MCF 10A (cell line): ENCODE data around the gene CR2. TPM values are rescaled to one million over a fixed set of nuclear protein-coding genes. Genes with fewer than 3 reads are reported as not detected.

Experiments
- Bru-seq: library from RNA; stranded (reverse); fragments of 400-500 nt; gene quantifications from one replicate; lab custom pipeline; 2021; lab: Mats Ljungman, UMichigan
- BruChase-seq, 2 experiments: library from RNA; stranded (reverse); fragments of 400-500 nt; gene quantifications; one replicate each; lab custom pipeline; 2021; lab: Mats Ljungman, UMichigan
- BruUV-seq: library from RNA; stranded (reverse); fragments of 400-500 nt; replicated peaks from 2 replicates; lab custom pipeline; 2021; lab: Mats Ljungman, UMichigan
- CTCF ChIA-PET: fragments of 300-600 bp; sonication (Branson Sonifier 250); formaldehyde crosslinking; extraction: SDS; loops from one replicate; lab custom pipeline; 2021; ENCODE audit warnings: antibody characterized with exemption, inconsistent platforms; lab: Yijun Ruan, JAX
- POLR2A ChIA-PET: fragments of 300-600, 350-650 bp; sonication (Branson Sonifier 250); formaldehyde crosslinking; extraction: SDS; loops from one replicate; lab custom pipeline; 2020; ENCODE audit warnings: antibody characterized with exemption, inconsistent platforms; lab: Yijun Ruan, JAX
- DNase-seq: peaks from one replicate; pipeline ENCODE4 v3.0.0-alpha.2; 2018; ENCODE audit not compliant: unreplicated experiment
- H3K27ac Mint-ChIP-seq: one replicate; pipeline ENCODE4 v1.8.0; 2022; ENCODE audit warnings: mild to moderate bottlenecking, low read depth, mixed read lengths; ENCODE audit not compliant: unreplicated experiment
- H3K27me3 Mint-ChIP-seq: one replicate; pipeline ENCODE4 v1.8.0; 2022; ENCODE audit warnings: mixed read lengths; ENCODE audit not compliant: insufficient read depth, unreplicated experiment
- H3K36me3 Mint-ChIP-seq: one replicate; pipeline ENCODE4 v1.8.0; 2022; ENCODE audit warnings: mild to moderate bottlenecking, moderate library complexity, mixed read lengths; ENCODE audit not compliant: insufficient read depth, unreplicated experiment
- H3K4me1 Mint-ChIP-seq: one replicate; pipeline ENCODE4 v1.8.0; 2022; ENCODE audit warnings: mixed read lengths; ENCODE audit not compliant: insufficient read depth, unreplicated experiment
- H3K4me3 Mint-ChIP-seq: one replicate; pipeline ENCODE4 v1.8.0; 2022; ENCODE audit warnings: mild to moderate bottlenecking, moderate library complexity, mixed read lengths; ENCODE audit not compliant: unreplicated experiment
- H3K9me3 Mint-ChIP-seq: one replicate; pipeline ENCODE4 v1.8.0; 2022; ENCODE audit warnings: mixed read lengths; ENCODE audit not compliant: unreplicated experiment
- CTCF ChIP-seq: fragments of 200-600 bp; IDR thresholded peaks from one replicate; pipeline ENCODE4 v1.8.0; 2022; ENCODE audit warnings: antibody characterized with exemption, mild to moderate bottlenecking; ENCODE audit not compliant: unreplicated experiment
- intact Hi-C: fragments of 100-400 bp; cut with micrococcal nuclease; formaldehyde crosslinking; loops from 2 replicates; pipeline ENCODE4 v1.14.1; 2022
- long read RNA-seq: library from polyadenylated mRNA; stranded (forward); transcript quantifications from one replicate; pipeline ENCODE4 v2.0.0, GENCODE V29; 2022
- total RNA-seq: library from RNA; stranded (reverse); gene quantifications from 2 replicates; pipeline ENCODE4 v1.2.3, GENCODE V29; 2022

The CR2 gene
- not detected in 2 replicates for total RNA-seq
- not detected for Bru-seq, nascent RNA
- BruChase-seq, experiment 1, labeled RNA remaining after a 6-hour chase, result percentile 5 among the genes with signal in this experiment
- percentile 10 among the genes with signal in this experiment for BruChase-seq, experiment 2, labeled RNA remaining after a 2-hour chase
- long read RNA-seq, result 0 reads

GRCh38 chr1:207454046-207454964, at the start of gene CR2:
CR2 (plus strand) TSS chr1:207454328; CDS start chr1:207454419, 91 bp downstream.
- peak; percentile 72 for DNase-seq
- Mint-ChIP-seq H3K4me3 (peak within 1 kb of the TSS; percentile 39), H3K9me3 (no peaks in the 10 kb centered on the region), H3K27ac (no peak within 1 kb of the TSS), H3K36me3 (no peaks in the 10 kb centered on the region), H3K27me3 (peaks cover 49% of the 10 kb centered on the region), H3K4me1 (no peaks in the 10 kb centered on the region)
- POLR2A ChIA-PET, result interaction anchor here (0.9 to 1.6 kb wide), 4 partner anchors 9 to 132 kb away, joined by 3 to 6 read pairs (median 4); no protein-coding TSS in a partner anchor
- intact Hi-C loops, result no loop called here
- CTCF ChIA-PET, result interaction anchor here (0.5 to 2.0 kb wide), 10 partner anchors 9 to 1539 kb away, joined by 3 to 7 read pairs (median 3); no protein-coding TSS in a partner anchor
- TF ChIP-seq CTCF, result no peak
- no TSS peak for BruUV-seq

GRCh38 chr1:207404849-207405525, 49.1 kb upstream of the CR2 start:
- DNase-seq, result peak; percentile 83
- H3K27me3 Mint-ChIP-seq, result no peaks in the 10 kb centered on the region
- CTCF ChIA-PET, result interaction anchor here (0.6 to 5.4 kb wide), 80 partner anchors 8 to 1137 kb away, joined by 3 to 221 read pairs (median 4); partner anchors contain the start of genes C4BPA, C4BPB, CD55 and PFKFB2
- BruUV-seq, result no TSS peak
- peak; percentile 99 for TF ChIP-seq CTCF
- H3K4me1 Mint-ChIP-seq, result peaks cover 5% of the 10 kb centered on the region
- intact Hi-C loops, result loop anchor here (1.0 to 10.0 kb wide), 8 partner anchors 84 to 490 kb away; partner anchors contain the start of genes CD55 and PFKFB2
- POLR2A ChIA-PET, result interaction anchor here (0.6 to 3.3 kb wide), 22 partner anchors 11 to 413 kb away, joined by 3 to 15 read pairs (median 4); partner anchors contain the start of genes C1orf116, CD55 and YOD1
- H3K36me3 Mint-ChIP-seq, result no peaks in the 10 kb centered on the region
- H3K9me3 Mint-ChIP-seq, result no peaks in the 10 kb centered on the region
- H3K27ac Mint-ChIP-seq, result no peak overlapping the region
- no peak overlapping the region for H3K4me3 Mint-ChIP-seq

- H3K4me3 Mint-ChIP-seq, result no peak overlapping the region
Measured at GRCh38 chr1:207405814-207406213, 48.3 kb upstream of the CR2 start.

More at GRCh38 chr1:207405814-207406213, 48.3 kb upstream of the CR2 start:
- H3K27ac Mint-ChIP-seq, result no peak overlapping the region
- peaks cover 5% of the 10 kb centered on the region for H3K4me1 Mint-ChIP-seq
- DNase-seq, result no peak
- no peaks in the 10 kb centered on the region for H3K27me3 Mint-ChIP-seq
- no TSS peak for BruUV-seq
- intact Hi-C loops, result loop anchor here (1.0 to 10.0 kb wide), 8 partner anchors 85 to 491 kb away; partner anchors contain the start of genes CD55 and PFKFB2
- no peaks in the 10 kb centered on the region for H3K36me3 Mint-ChIP-seq
- POLR2A ChIA-PET, result interaction anchor here (0.6 to 3.3 kb wide), 8 partner anchors 84 to 558 kb away, joined by 3 to 15 read pairs (median 4); no protein-coding TSS in a partner anchor
- TF ChIP-seq CTCF, result peak; percentile 1
- no peaks in the 10 kb centered on the region for H3K9me3 Mint-ChIP-seq
- CTCF ChIA-PET, result interaction anchor here (0.6 to 5.4 kb wide), 51 partner anchors 9 to 549 kb away, joined by 3 to 221 read pairs (median 4); partner anchors contain the start of genes C4BPB, CD55 and PFKFB2
